ENCODE results near the gene OR51B4. TPM values are rescaled to one million over a fixed set of nuclear protein-coding genes. Genes with fewer than 3 reads are reported as not detected.

The OR51B4 gene
- total RNA-seq, 6 donors from 2014 or later, result 0.27 TPM; not detected in 5

DNA sequence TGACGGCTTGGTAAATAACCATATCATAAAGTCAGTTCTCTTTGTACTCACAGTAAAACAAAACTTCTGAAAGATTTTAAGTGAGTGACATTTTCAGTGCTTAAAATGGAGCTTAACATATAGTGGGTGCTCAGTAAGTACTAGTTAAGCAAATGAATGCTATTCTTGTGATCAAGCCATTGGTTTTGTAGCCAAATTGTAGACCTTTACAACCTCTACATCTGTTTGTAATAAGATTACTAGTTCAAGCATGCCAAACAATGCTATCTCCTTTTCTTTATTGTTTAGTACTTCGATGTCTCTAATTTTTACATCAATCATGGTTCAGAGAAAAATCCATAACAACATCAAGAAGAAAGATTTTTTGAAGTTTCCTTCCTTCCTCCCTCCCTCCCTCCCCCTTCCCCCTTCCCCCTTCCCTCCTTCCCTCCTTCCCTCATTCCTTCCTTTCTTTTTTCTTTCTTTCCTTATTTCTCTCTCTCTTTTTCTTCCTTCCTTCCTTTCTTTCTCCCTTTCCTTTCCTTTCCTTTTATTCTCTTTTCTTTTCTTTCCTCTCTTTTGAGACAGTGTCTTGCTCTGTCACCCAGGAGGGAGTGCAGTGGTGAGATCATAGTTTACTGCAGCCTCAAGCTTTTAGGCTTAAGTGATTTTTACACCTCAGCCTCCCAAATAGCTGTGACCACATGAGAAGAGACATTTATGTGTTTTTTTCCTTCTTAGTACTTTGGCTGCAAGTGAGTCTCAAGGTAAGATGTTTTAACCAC lies 5.7 kb upstream of the OR51B4 start:
- ATAC-seq (ENCODE audit: low FRiP score in 2 of 2), result no peak
- Histone ChIP-seq H3K36me3 (no peaks in the 10 kb centered on the region), H3K27ac (no peak overlapping the region), H3K27me3 (no peaks in the 10 kb centered on the region), H3K4me3 (no peak overlapping the region), H3K9me3 (no peaks in the 10 kb centered on the region), H3K4me1 (no peaks in the 10 kb centered on the region)
- TF ChIP-seq EP300 (IDR thresholded peaks at IDR 0.05), result no peak
- TF ChIP-seq, protein P1, sequence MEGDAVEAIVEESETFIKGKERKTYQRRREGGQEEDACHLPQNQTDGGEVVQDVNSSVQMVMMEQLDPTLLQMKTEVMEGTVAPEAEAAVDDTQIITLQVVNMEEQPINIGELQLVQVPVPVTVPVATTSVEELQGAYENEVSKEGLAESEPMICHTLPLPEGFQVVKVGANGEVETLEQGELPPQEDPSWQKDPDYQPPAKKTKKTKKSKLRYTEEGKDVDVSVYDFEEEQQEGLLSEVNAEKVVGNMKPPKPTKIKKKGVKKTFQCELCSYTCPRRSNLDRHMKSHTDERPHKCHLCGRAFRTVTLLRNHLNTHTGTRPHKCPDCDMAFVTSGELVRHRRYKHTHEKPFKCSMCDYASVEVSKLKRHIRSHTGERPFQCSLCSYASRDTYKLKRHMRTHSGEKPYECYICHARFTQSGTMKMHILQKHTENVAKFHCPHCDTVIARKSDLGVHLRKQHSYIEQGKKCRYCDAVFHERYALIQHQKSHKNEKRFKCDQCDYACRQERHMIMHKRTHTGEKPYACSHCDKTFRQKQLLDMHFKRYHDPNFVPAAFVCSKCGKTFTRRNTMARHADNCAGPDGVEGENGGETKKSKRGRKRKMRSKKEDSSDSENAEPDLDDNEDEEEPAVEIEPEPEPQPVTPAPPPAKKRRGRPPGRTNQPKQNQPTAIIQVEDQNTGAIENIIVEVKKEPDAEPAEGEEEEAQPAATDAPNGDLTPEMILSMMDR (IDR thresholded peaks at IDR 0.05), result no peak
- no peak for TF ChIP-seq POLR2A (IDR thresholded peaks at IDR 0.05)
- WGBS, 2 donors, result 73 to 81% methylated on average over 2 of the region's 2 CpGs
- no peak for DNase-seq

GRCh38 chr11:5304046-5304445 lies 2.3 kb upstream of the OR51B4 start:
- ATAC-seq (ENCODE audit: low FRiP score in 2 of 2) (no peak), DNase-seq (no peak)
- Histone ChIP-seq H3K4me3 (no peak overlapping the region), H3K27ac (no peak overlapping the region), H3K9me3 (no peaks in the 10 kb centered on the region), H3K4me1 (no peaks in the 10 kb centered on the region), H3K27me3 (no peaks in the 10 kb centered on the region), H3K36me3 (no peaks in the 10 kb centered on the region)
- TF ChIP-seq EP300 (IDR thresholded peaks at IDR 0.05) (no peak), POLR2A (IDR thresholded peaks at IDR 0.05) (no peak), POLR2AphosphoS5 (IDR thresholded peaks at IDR 0.05) (no peak)
- TF ChIP-seq, protein P1 (IDR thresholded peaks at IDR 0.05), result no peak
- WGBS, 2 donors, result 84 to 95% methylated on average over 1 of the region's 1 CpG

DNA sequence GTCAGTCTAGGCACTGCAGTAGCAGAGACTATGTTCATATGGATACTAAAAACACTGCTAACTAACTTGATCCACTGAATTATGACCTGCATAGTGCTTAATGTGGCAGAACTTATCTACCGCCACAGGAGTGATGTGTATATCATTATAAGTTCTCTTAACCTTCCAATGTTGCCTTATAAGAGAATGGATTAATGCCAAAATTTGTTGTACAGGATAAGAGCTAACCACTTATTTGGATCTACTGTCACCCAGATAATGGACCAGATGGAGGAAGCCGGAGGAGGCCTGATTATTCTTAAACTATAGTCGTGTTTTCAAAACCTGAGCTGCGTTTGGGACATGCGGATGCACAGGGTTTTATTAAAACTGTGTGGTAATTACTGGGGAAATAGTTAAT lies 1.9 kb upstream of the OR51B4 start:
- WGBS, 2 donors, result 73 to 76% methylated on average over 5 of the region's 5 CpGs
- H3K9me3 ChIP-seq, result no peaks in the 10 kb centered on the region
- H3K27me3 ChIP-seq, result no peaks in the 10 kb centered on the region
- H3K4me1 ChIP-seq, result no peaks in the 10 kb centered on the region
- DNase-seq (no peak), ATAC-seq (ENCODE audit: low FRiP score in 2 of 2) (no peak)
- H3K27ac ChIP-seq, result no peak overlapping the region
- TF ChIP-seq EP300 (IDR thresholded peaks at IDR 0.05), result no peak
- no peak for TF ChIP-seq POLR2AphosphoS5 (IDR thresholded peaks at IDR 0.05)
- TF ChIP-seq, protein P1 (IDR thresholded peaks at IDR 0.05), result no peak
- no peak for TF ChIP-seq POLR2A (IDR thresholded peaks at IDR 0.05)
- H3K36me3 ChIP-seq, result no peaks in the 10 kb centered on the region
- H3K4me3 ChIP-seq, result no peak overlapping the region

GRCh38 chr11:5300251-5300650 lies 1.5 kb downstream of the OR51B4 start:
- Histone ChIP-seq H3K36me3 (no peaks in the 10 kb centered on the region), H3K27ac (no peak overlapping the region), H3K27me3 (no peaks in the 10 kb centered on the region), H3K9me3 (no peaks in the 10 kb centered on the region), H3K4me3 (no peak overlapping the region), H3K4me1 (no peaks in the 10 kb centered on the region)
- 69 to 73% methylated on average over 3 of the region's 3 CpGs for WGBS, 2 donors
- DNase-seq (no peak), ATAC-seq (ENCODE audit: low FRiP score in 2 of 2) (no peak)
- TF ChIP-seq EP300 (IDR thresholded peaks at IDR 0.05) (no peak), POLR2A (IDR thresholded peaks at IDR 0.05) (no peak), POLR2AphosphoS5 (IDR thresholded peaks at IDR 0.05) (no peak)
- TF ChIP-seq, protein P1 (IDR thresholded peaks at IDR 0.05), result no peak

DNA sequence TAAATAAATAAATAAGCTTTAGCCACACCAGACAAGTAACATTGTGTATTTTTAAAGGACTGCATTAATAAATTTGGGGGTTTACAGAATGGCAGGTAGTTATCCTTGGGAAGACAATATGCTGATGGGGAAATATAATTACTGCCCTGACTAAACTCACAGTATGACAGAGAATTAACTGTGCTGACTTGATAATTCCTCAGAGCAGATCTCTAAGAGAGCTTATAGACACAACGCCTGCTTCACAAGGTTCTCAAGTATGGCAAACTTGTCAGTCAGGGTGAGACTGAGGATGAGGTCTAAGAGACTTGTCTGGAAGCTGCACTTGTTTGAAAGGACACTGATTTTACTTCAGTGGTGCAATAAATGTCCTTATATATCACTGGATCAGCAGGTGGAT lies 3.3 kb downstream of the OR51B4 start:
- ATAC-seq (ENCODE audit: low FRiP score in 2 of 2), result no peak
- Histone ChIP-seq H3K9me3 (no peaks in the 10 kb centered on the region), H3K4me3 (no peak overlapping the region), H3K27ac (no peak overlapping the region), H3K27me3 (no peaks in the 10 kb centered on the region), H3K36me3 (no peaks in the 10 kb centered on the region), H3K4me1 (no peaks in the 10 kb centered on the region)
- DNase-seq, result no peak
- no peak for TF ChIP-seq POLR2A (IDR thresholded peaks at IDR 0.05)
- no peak for TF ChIP-seq POLR2AphosphoS5 (IDR thresholded peaks at IDR 0.05)
- TF ChIP-seq EP300 (IDR thresholded peaks at IDR 0.05), result no peak
- TF ChIP-seq, protein P1 (IDR thresholded peaks at IDR 0.05), result no peak
- 0 to 86% methylated on average over 1 of the region's 1 CpG for WGBS, 2 donors
